B cell (primary cell): ENCODE data around the gene HMG20B. TPM values are rescaled to one million over a fixed set of nuclear protein-coding genes. Genes with fewer than 3 reads are reported as not detected.

Source experiments
- ATAC-seq: fragments of 200-7000 bp; cut with Tn5 transposase; one replicate; pipeline ENCODE4 v1.10.0; 2021; ENCODE audit warnings: low read depth, mild to moderate bottlenecking, moderate number of reproducible peaks, moderate library complexity
- CTCF ChIA-PET: fragments of 350-600 bp; sonication (Branson Sonifier 250); formaldehyde crosslinking; loops from one replicate; lab custom pipeline; 2021; ENCODE audit warnings: antibody characterized with exemption, inconsistent platforms; lab: Charles Lee
- POLR2A ChIA-PET: fragments of 350-600 bp; sonication (Branson Sonifier 250); formaldehyde crosslinking; loops from one replicate; lab custom pipeline; 2021; ENCODE audit warnings: antibody characterized with exemption; lab: Charles Lee
- DNase-seq: peaks from one replicate; pipeline ENCODE4 v3.0.0; 2013
- H2AFZ ChIP-seq: 2 replicates; pipeline ENCODE4 v1.6.1; 2012; ENCODE audit warnings: mild to moderate bottlenecking, low read depth, low read length; ENCODE audit not compliant: insufficient read depth, poor library complexity, severe bottlenecking
- H3K27ac ChIP-seq, 2 donors: 1 replicate in 1 of 2; 2 replicates in 1 of 2; pipeline ENCODE4 v1.5.1; 2012 to 2013; ENCODE audit warnings: low read length in 2 of 2, mild to moderate bottlenecking in 2 of 2, moderate library complexity in 1 of 2
- H3K27me3 ChIP-seq, 4 experiments: fragments of 200-600 bp in 1 of 4; sonication (generic) in 1 of 4; replicated peaks in 1 of 4; 1 replicate in 2 of 4; 2 replicates in 2 of 4; pipeline versions ENCODE4 v1.6.1 to v1.7.0; 2013 to 2016; ENCODE audit warnings: low read length in 3 of 4, mild to moderate bottlenecking in 2 of 4, mixed read lengths in 1 of 4, moderate library complexity in 1 of 4; ENCODE audit not compliant: insufficient read depth in 4 of 4, control insufficient read depth in 3 of 4; ENCODE audit errors: control extremely low read depth in 1 of 4
- H3K36me3 ChIP-seq, 2 experiments: replicated peaks in 1 of 2; 1 replicate in 1 of 2; 2 replicates in 1 of 2; pipeline versions ENCODE4 v1.6.1 to v1.7.1; 2013; ENCODE audit warnings: low read length in 1 of 2; ENCODE audit not compliant: insufficient read depth in 2 of 2, control insufficient read depth in 1 of 2; ENCODE audit errors: control extremely low read depth in 1 of 2, extremely low read depth in 1 of 2
- H3K4me1 ChIP-seq, 2 donors: fragments of 200-600 bp in 1 of 2; sonication (generic) in 1 of 2; 1 replicate in 1 of 2; 2 replicates in 1 of 2; pipeline versions ENCODE4 v1.5.1 to v1.6.1; 2013 to 2017; ENCODE audit warnings: low read length in 2 of 2; ENCODE audit not compliant: control insufficient read depth in 2 of 2, insufficient read depth in 2 of 2
- H3K4me2 ChIP-seq: replicated peaks from 2 replicates; pipeline ENCODE3; 2012; ENCODE audit warnings: mild to moderate bottlenecking, low read depth, low read length; ENCODE audit not compliant: poor library complexity, severe bottlenecking
- H3K4me3 ChIP-seq, 5 experiments: fragments of 200-600 bp in 1 of 5; sonication (generic) in 1 of 5; 1 replicate in 3 of 5; 2 replicates in 2 of 5; pipeline versions ENCODE4 v1.5.1 to v1.7.0; 2011 to 2016; ENCODE audit warnings: low read length in 4 of 5, mild to moderate bottlenecking in 4 of 5, low read depth in 2 of 5, control low read depth in 1 of 5, moderate library complexity in 1 of 5; ENCODE audit not compliant: insufficient read depth in 1 of 5; ENCODE audit errors: control extremely low read depth in 1 of 5, extremely low read depth in 1 of 5
- H3K79me2 ChIP-seq: fragments of 200-600 bp; sonication (generic); one replicate; pipeline ENCODE4 v1.6.0; 2016; ENCODE audit warnings: low read length; ENCODE audit not compliant: control insufficient read depth, insufficient read depth
- H3K9ac ChIP-seq: fragments of 200-600 bp; sonication (generic); 2 replicates; pipeline ENCODE4 v1.6.1; 2017; ENCODE audit warnings: mild to moderate bottlenecking, low read length, moderate library complexity
- H3K9me3 ChIP-seq, 3 donors: one replicate each; pipeline versions ENCODE4 v1.6.1 to v1.7.1; 2013; ENCODE audit warnings: low read length in 2 of 3; ENCODE audit not compliant: control insufficient read depth in 2 of 3, insufficient read depth in 1 of 3; ENCODE audit errors: control extremely low read depth in 1 of 3
- H4K20me1 ChIP-seq: 2 replicates; pipeline ENCODE4 v1.6.0; 2012; ENCODE audit warnings: mild to moderate bottlenecking, low read length; ENCODE audit not compliant: insufficient read depth, control insufficient read depth, poor library complexity, severe bottlenecking
- H3K27ac Mint-ChIP-seq: one replicate; pipeline ENCODE4 v1.8.0; 2021; ENCODE audit warnings: mixed read lengths
- H3K27me3 Mint-ChIP-seq: one replicate; pipeline ENCODE4 v1.8.0; 2021; ENCODE audit warnings: mixed read lengths
- H3K4me1 Mint-ChIP-seq: one replicate; pipeline ENCODE4 v1.8.0; 2021; ENCODE audit warnings: mixed read lengths
- H3K4me3 Mint-ChIP-seq: one replicate; pipeline ENCODE4 v1.8.0; 2021; ENCODE audit warnings: mixed read lengths
- H3K9me3 Mint-ChIP-seq: one replicate; pipeline ENCODE4 v1.8.0; 2022; ENCODE audit warnings: mixed read lengths; ENCODE audit not compliant: insufficient read depth
- CTCF ChIP-seq: fragments of 200-600 bp; IDR thresholded peaks from one replicate; pipeline ENCODE4 v1.8.0; 2022; ENCODE audit warnings: antibody characterized with exemption, mild to moderate bottlenecking
- EZH2 ChIP-seq: IDR thresholded peaks from 2 replicates; pipeline ENCODE4 v1.6.1; 2012; ENCODE audit warnings: borderline replicate concordance, low read depth, mild to moderate bottlenecking, moderate library complexity, low read length; ENCODE audit not compliant: insufficient read depth, poor library complexity, severe bottlenecking
- WGBS: methylation state at CpG from one replicate; pipeline ENCODE4 v1.1.5; 2013; ENCODE audit warnings: missing lambda C conversion rate; ENCODE audit not compliant: insufficient coverage; 5-methylcytosine and 5-hydroxymethylcytosine counted together
- intact Hi-C: fragments of 100-400 bp; cut with micrococcal nuclease; formaldehyde crosslinking; loops from one replicate; pipeline ENCODE4 v1.10.0; 2022
- polyA plus RNA-seq: library from polyadenylated mRNA; depleted of rRNA; stranded (reverse); fragments of >200 nt; gene quantifications from 2 replicates; pipeline ENCODE4 v1.2.3, GENCODE V29; 2012
- total RNA-seq, 2 donors: library from RNA; stranded (reverse); fragments of 120-200 nt in 1 of 2; gene quantifications; 1 replicate in 1 of 2; 2 replicates in 1 of 2; pipeline versions ENCODE4 v1.2.3 to v1.2.4, GENCODE V29; 2013 to 2022

The HMG20B gene
- total and polyA plus RNA-seq, 2 donors (not counting 1 experiment from before 2014, with no cell fraction given), result 41.7 to 59.0 TPM

- ATAC-seq (no peak), DNase-seq (no peak)
- Mint-ChIP-seq H3K4me3 (peak overlapping the region; percentile 96), H3K9me3 (no peaks in the 10 kb centered on the region), H3K4me1 (peaks cover 26% of the 10 kb centered on the region), H3K27ac (peak overlapping the region; percentile 100), H3K27me3 (no peaks in the 10 kb centered on the region)
- no peaks in the 10 kb centered on the region for H3K27me3 ChIP-seq
- no peak for TF ChIP-seq EZH2
- TF ChIP-seq CTCF, result no peak
- H4K20me1 ChIP-seq, result peaks cover 47% of the 10 kb centered on the region
- H3K4me3 ChIP-seq, result peak overlapping the region; percentile 70 to 98 (median 76)
- H2AFZ ChIP-seq, result peak overlapping the region; percentile 96
- peaks cover 17 to 21% of the 10 kb centered on the region in 2 donors for H3K4me1 ChIP-seq
- H3K9ac ChIP-seq, result peak overlapping the region; percentile 87
- CTCF ChIA-PET, result no interaction called here
- peak overlapping the region; percentile 86 for H3K4me2 ChIP-seq
- WGBS, result 5% methylated on average over 21 of the region's 21 CpGs
- POLR2A ChIA-PET, result no interaction called here
- H3K27ac ChIP-seq, result peak overlapping the region in 1 of 2 donors; percentile 98
- no peaks in the 10 kb centered on the region for H3K9me3 ChIP-seq
- peaks cover 0 to 15% of the 10 kb centered on the region in 2 experiments for H3K36me3 ChIP-seq
- intact Hi-C loops, result loop anchor here (2.0 kb wide), 2 partner anchors 81 to 125 kb away; partner anchors contain the start of gene DOHH
- H3K79me2 ChIP-seq, result peaks cover 49% of the 10 kb centered on the region
Observed at GRCh38 chr19:3625996-3626472, 53.3 kb downstream of the HMG20B start.

- Histone ChIP-seq H3K27me3 (no peaks in the 10 kb centered on the region), H4K20me1 (peaks cover 40% of the 10 kb centered on the region), H3K36me3 (peaks cover 0 to 8% of the 10 kb centered on the region in 2 experiments), H3K9ac (peak within 1 kb of the TSS; percentile 87), H3K4me1 (peaks cover 17 to 21% of the 10 kb centered on the region in 2 donors), H3K4me3 (peak within 1 kb of the TSS; percentile 70 to 98 (median 76)), H3K4me2 (peak within 1 kb of the TSS; percentile 86), H2AFZ (peak within 1 kb of the TSS; percentile 96), H3K27ac (peak within 1 kb of the TSS; percentile 96 to 98), H3K79me2 (peaks cover 42% of the 10 kb centered on the region), H3K9me3 (no peaks in the 10 kb centered on the region)
- intact Hi-C loops, result loop anchor here (1.0 to 2.0 kb wide), 5 partner anchors 54 to 137 kb away; partner anchors contain the start of genes DOHH, HMG20B and MFSD12
- H3K4me1 Mint-ChIP-seq, result peaks cover 26% of the 10 kb centered on the region
- peak within 1 kb of the TSS; percentile 96 for H3K4me3 Mint-ChIP-seq
- no peaks in the 10 kb centered on the region for H3K9me3 Mint-ChIP-seq
- ATAC-seq (peak; percentile 98), DNase-seq (peak; percentile 99)
- H3K27ac Mint-ChIP-seq, result peak within 1 kb of the TSS; percentile 100
- ChIA-PET CTCF (interaction anchor here (0.8 to 1.4 kb wide), 3 partner anchors 39 to 80 kb away, joined by 3 read pairs; no protein-coding TSS in a partner anchor), POLR2A (no interaction called here)
- H3K27me3 Mint-ChIP-seq, result no peaks in the 10 kb centered on the region
- TF ChIP-seq CTCF (no peak), EZH2 (no peak)
- WGBS, result under 1% methylated on average over 76 of the region's 80 CpGs
Observed at GRCh38 chr19:3626473-3627350, 54.0 kb downstream of the HMG20B start, which contains the start of gene CACTIN. Gene CACTIN (minus strand): TSS chr19:3626790. CDS start chr19:3626762, 28 bp downstream.
